Measurements from ENCODE around the gene FAM53B. TPM values are rescaled to one million over a fixed set of nuclear protein-coding genes. Genes with fewer than 3 reads are reported as not detected.

The FAM53B gene
- total RNA-seq, 6 experiments from 2014 or later, result 4.4 to 10.8 (median 4.8) TPM

DNA sequence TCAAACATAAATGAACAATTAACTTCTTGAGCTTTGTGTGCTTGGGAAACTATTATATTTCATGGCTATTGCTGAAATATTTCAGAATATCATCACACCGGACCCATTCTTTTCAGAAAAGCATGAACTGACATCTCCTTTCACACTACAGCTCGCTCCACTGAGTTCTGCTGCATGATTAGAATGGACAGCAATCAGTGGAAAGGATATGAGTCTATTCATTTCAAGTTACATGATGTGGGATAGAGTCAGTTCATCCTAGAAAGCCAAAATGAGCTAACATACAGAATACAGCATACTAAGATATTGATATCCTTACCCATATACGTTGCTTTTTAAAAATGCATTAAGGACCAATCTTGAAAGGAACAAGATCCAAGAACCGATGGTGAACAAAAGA is 1.1 kb upstream of the FAM53B start:
- WGBS (ENCODE audit: insufficient coverage, low coverage, low lambda C conversion rate, missing lambda C conversion rate), result 73% methylated on average over 4 of the region's 4 CpGs

DNA sequence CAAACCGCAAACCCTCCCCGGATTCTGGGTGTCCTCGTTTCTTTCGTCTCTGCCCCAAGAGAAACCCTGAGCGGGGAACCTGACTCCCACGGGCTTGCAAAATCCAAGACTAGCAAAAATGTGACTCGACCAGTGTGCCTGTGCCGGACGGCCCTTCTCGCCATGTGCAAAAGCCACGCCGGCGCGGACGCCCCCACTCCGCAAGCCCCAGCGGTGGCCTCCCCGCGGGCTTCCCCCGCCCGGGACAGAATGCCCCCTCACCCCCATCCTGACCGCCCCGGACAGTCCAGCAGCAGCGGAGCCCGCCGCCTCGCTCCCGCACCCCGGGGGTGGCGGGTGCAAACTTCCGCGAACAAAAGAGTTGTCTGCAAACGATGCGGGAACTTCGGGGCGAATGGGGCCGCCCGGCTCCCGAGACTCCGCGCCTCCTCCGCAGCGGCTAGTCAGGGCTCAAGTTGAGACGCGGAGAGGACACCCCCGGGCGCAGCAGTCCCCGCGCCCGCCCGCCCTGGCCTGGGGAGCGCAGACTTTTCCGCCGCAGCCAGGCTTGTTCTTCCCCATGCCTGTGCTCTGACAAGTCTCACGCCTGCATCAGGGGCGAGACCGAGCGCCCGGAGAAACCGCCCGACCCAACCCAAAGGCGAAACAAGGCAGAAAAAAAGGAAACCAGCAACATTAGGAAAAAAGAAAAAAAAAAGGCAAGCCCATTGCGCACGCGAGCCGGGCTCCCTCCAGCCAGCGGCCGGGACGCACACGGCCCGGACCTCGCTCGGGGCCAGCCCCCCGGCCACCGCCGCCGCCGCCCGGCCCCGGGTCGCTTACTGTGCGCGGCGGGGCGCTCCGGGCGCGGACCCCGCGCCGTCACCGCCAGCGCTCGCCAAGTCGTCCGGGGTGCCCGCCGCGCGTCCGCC is 732 bp downstream of the FAM53B start:
- Histone ChIP-seq H3K27ac (peak overlapping the region in 2 of 3 donors; percentile 53 to 75), H3K27me3 (no peaks in the 10 kb centered on the region), H3K4me3 (peak overlapping the region; percentile 54 to 64 (median 56)), H3K36me3 (no peaks in the 10 kb centered on the region), H3K9me3 (no peaks in the 10 kb centered on the region), H3K4me1 (peaks cover 0 to 43% (median 19%) of the 10 kb centered on the region in 4 donors)
- TF ChIP-seq POLR2A (IDR thresholded peaks at IDR 0.05) (no peak), CTCF (IDR thresholded peaks at IDR 0.05) (no peak)
- intact Hi-C loops (cut with DNase I), result loop anchor here (5.0 to 10.0 kb wide), 2 partner anchors 199 to 211 kb away; no protein-coding TSS in a partner anchor
- ATAC-seq (peak; percentile 3 to 18 (median 7)), DNase-seq (peak in 1 of 3 donors; percentile 52)
- WGBS (ENCODE audit: insufficient coverage, low coverage, low lambda C conversion rate, missing lambda C conversion rate), result 0% methylated on average over 16 of the region's 101 CpGs

More for the DNA sequence above, 1.1 kb upstream of the FAM53B start:
- H3K36me3 ChIP-seq, result no peaks in the 10 kb centered on the region
- ATAC-seq, result no peak
- H3K4me1 ChIP-seq, result peaks cover 0 to 26% (median 15%) of the 10 kb centered on the region in 4 donors
- no peak overlapping the region for H3K4me3 ChIP-seq
- H3K9me3 ChIP-seq, result no peaks in the 10 kb centered on the region
- intact Hi-C loops (cut with DNase I), result loop anchor here in 1 of 2 donors (10.0 kb wide), 1 partner anchor 200 kb away; no protein-coding TSS in a partner anchor
- peak overlapping the region in 2 of 3 donors; percentile 45 to 75 for H3K27ac ChIP-seq
- TF ChIP-seq CTCF (IDR thresholded peaks at IDR 0.05) (no peak), POLR2A (IDR thresholded peaks at IDR 0.05) (no peak)
- no peaks in the 10 kb centered on the region for H3K27me3 ChIP-seq
- no peak for DNase-seq

GRCh38 chr10:124742413-124743190 is 1.6 kb downstream of the FAM53B start:
- Histone ChIP-seq H3K4me1 (peaks cover 0 to 47% (median 22%) of the 10 kb centered on the region in 4 donors), H3K9me3 (no peaks in the 10 kb centered on the region), H3K27me3 (no peaks in the 10 kb centered on the region), H3K27ac (peak overlapping the region; percentile 8 to 53 (median 46)), H3K36me3 (no peaks in the 10 kb centered on the region), H3K4me3 (peak overlapping the region; percentile 54 to 64 (median 56))
- DNase-seq (no peak), ATAC-seq (no peak)
- intact Hi-C loops (cut with DNase I), result loop anchor here (5.0 to 10.0 kb wide), 2 partner anchors 198 to 210 kb away; no protein-coding TSS in a partner anchor
- WGBS (ENCODE audit: insufficient coverage, low coverage, low lambda C conversion rate, missing lambda C conversion rate), result 33% methylated on average over 26 of the region's 42 CpGs
- TF ChIP-seq POLR2A (IDR thresholded peaks at IDR 0.05) (no peak), CTCF (IDR thresholded peaks at IDR 0.05) (peak in 1 of 4 donors; percentile 10)

DNA sequence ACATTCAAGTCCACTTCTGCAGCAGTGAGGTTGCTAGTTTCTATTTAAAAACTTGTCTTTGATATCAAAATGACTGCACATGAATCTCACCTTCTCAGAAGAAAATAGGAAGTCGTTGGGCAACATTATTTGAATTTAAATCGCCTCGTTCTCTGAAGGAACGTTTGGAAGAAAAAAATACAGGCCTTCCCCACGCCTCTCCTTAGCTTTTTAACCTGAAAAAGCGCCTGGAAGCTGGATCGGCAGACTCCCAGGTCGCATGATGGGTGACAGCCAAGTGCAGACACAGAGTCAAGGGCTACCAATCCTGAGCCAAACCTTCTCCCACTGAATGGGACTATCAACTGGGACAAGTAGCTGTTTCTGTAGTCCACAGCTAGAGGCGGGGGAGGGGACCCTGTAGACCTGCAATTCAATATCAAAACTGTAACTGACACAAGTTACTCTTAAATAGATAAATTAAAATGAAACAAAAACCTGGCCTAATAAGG is 2.2 kb downstream of the FAM53B start:
- DNase-seq, result no peak
- Histone ChIP-seq H3K27me3 (no peaks in the 10 kb centered on the region), H3K9me3 (no peaks in the 10 kb centered on the region), H3K27ac (peak overlapping the region; percentile 8 to 53 (median 46)), H3K4me3 (peak overlapping the region; percentile 54 to 64 (median 56)), H3K4me1 (peaks cover 0 to 53% (median 29%) of the 10 kb centered on the region in 4 donors), H3K36me3 (no peaks in the 10 kb centered on the region)
- TF ChIP-seq POLR2A (IDR thresholded peaks at IDR 0.05), result no peak
- TF ChIP-seq CTCF (IDR thresholded peaks at IDR 0.05), result no peak
- ATAC-seq, result no peak
- intact Hi-C loops (cut with DNase I), result loop anchor here (5.0 to 10.0 kb wide), 2 partner anchors 197 to 210 kb away; no protein-coding TSS in a partner anchor
- 43% methylated on average over 9 of the region's 9 CpGs for WGBS (ENCODE audit: insufficient coverage, low coverage, low lambda C conversion rate, missing lambda C conversion rate)
